GM12878 (cell line): ENCODE data around the gene ADAMTSL5. TPM values are rescaled to one million over a fixed set of nuclear protein-coding genes. Genes with fewer than 3 reads are reported as not detected.

ENCODE experiments used
- BCL11A ChIP-seq: IDR thresholded peaks from 2 replicates; pipeline ENCODE4 v1.6.1; 2011; ENCODE audit warnings: low read depth, low read length
- CHD1 ChIP-seq: IDR thresholded peaks from 2 replicates; pipeline ENCODE4 v1.6.1; 2012; ENCODE audit warnings: low read depth, low read length, improper control_type of control experiment
- DPF2 ChIP-seq: fragments of 450-650 bp; IDR thresholded peaks from 2 replicates; pipeline ENCODE4 v1.6.1; 2017; ENCODE audit warnings: mild to moderate bottlenecking
- MEF2A ChIP-seq: IDR thresholded peaks from 2 replicates; pipeline ENCODE4 v1.6.1; 2011; ENCODE audit warnings: low read depth, mild to moderate bottlenecking, low read length, moderate library complexity; ENCODE audit not compliant: insufficient read depth
- NRF1 ChIP-seq: conservative IDR thresholded peaks from 2 replicates; pipeline ENCODE4 v1.6.1; 2011; ENCODE audit warnings: mild to moderate bottlenecking, low read depth, low read length, improper control_type of control experiment
- PAX5 ChIP-seq: IDR thresholded peaks from 2 replicates; pipeline ENCODE4 v1.6.1; 2011; ENCODE audit warnings: low read depth, low read length, borderline replicate concordance
- PKNOX1 ChIP-seq: fragments of 450-650 bp; IDR thresholded peaks from 2 replicates; pipeline ENCODE4 v1.6.1; 2016; ENCODE audit warnings: mild to moderate bottlenecking
- PML ChIP-seq: IDR thresholded peaks from 2 replicates; pipeline ENCODE4 v1.6.1; 2012; ENCODE audit warnings: low read length, inconsistent platforms
- SMAD1 ChIP-seq: fragments of 450-650 bp; IDR thresholded peaks from 2 replicates; pipeline ENCODE4 v1.6.1; 2018; ENCODE audit warnings: mild to moderate bottlenecking, low read depth; ENCODE audit not compliant: partially characterized antibody
- polyA plus RNA-seq, 11 experiments: library from polyadenylated mRNA; depleted of rRNA in 4 of 11; unstranded in 6 of 11; stranded (reverse) in 5 of 11; fragments of >200 nt; fragmentation: Nextera tagmentation in 4 of 11; fragmentation: Illumina TruSeq in 1 of 11; extraction: Ambion mirVana in 4 of 11; extraction: Trizol in 1 of 11; gene quantifications; 1 replicate in 1 of 11; 2 replicates in 10 of 11; pipeline versions ENCODE4 v1.2.1 to v1.2.3, GENCODE V29; 2011 to 2016; ENCODE audit warnings: inconsistent platforms in 2 of 11, missing spikeins in 2 of 11, low read depth in 1 of 11
- total RNA-seq, 4 experiments: library from RNA; depleted of rRNA in 3 of 4; stranded (reverse); fragments of >200 nt in 3 of 4; fragmentation: Illumina TruSeq in 1 of 4; extraction: Trizol in 1 of 4; gene quantifications; 2 replicates each; pipeline versions ENCODE4 v1.2.1 to v1.2.3, GENCODE V29; 2013 to 2021
- TF ChIP-seq, protein P1 (sequence below): IDR thresholded peaks from 2 replicates; pipeline ENCODE4 v1.6.1; 2011; ENCODE audit warnings: borderline replicate concordance, low read depth, mild to moderate bottlenecking, moderate library complexity, low read length; ENCODE audit not compliant: insufficient read depth, poor library complexity, severe bottlenecking

Gene ADAMTSL5
- total and polyA plus RNA-seq, 10 of the 15 experiments (the other 5 are each of a cell fraction or from before 2014, with no cell fraction given), result 0.04 to 0.83 (median 0.32) TPM; not detected in 4

DNA sequence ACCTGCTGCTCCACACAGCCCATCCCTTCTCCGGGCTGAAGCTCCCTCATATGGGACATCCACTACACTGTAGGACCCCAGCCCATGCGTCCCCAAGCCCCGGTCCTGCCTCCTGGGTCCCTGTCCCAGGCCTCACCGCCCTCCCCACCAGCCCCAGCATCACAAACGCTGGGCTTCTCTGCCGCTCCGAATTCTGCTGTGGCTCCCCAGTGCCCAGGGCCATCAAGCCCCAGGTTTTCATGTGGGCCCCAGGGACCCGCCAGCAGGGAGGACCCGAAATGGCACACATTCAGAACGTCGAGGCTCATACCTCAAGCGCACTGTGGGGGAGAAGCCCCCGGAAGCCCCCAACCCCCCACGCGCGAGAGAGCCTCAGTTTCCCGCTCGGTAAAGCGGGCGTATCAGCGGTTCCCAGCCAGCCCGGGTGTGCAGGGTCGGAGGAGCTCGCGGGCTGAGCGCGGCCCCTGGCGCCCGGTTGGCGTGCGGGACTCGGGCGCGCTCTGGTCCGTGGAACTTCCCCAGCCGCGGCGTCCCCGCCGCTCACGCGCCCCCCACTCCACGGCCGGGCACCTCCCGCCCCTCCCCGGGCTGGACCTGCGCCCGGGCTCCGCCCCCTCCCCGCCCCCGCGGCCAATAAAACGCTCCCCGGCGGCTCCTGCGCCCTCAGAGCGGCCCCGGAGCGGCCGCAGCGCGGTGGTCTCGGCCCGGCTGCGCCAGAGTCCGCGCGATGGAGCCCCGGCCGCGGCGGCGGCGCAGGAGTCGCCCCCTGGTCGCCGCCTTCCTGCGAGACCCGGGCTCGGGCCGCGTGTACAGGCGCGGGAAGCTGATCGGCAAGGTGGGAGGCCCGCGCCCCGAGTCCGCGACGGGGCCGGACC lies 10.8 kb upstream of the ADAMTSL5 start, which contains the start of gene PLK5 (continued):
- TF ChIP-seq MEF2A, result no peak
- TF ChIP-seq, protein P1, sequence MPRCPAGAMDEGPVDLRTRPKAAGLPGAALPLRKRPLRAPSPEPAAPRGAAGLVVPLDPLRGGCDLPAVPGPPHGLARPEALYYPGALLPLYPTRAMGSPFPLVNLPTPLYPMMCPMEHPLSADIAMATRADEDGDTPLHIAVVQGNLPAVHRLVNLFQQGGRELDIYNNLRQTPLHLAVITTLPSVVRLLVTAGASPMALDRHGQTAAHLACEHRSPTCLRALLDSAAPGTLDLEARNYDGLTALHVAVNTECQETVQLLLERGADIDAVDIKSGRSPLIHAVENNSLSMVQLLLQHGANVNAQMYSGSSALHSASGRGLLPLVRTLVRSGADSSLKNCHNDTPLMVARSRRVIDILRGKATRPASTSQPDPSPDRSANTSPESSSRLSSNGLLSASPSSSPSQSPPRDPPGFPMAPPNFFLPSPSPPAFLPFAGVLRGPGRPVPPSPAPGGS, result no peak
- no peak for TF ChIP-seq PAX5
- no peak for TF ChIP-seq DPF2
- TF ChIP-seq NRF1, result no peak
- TF ChIP-seq SMAD1, result no peak
- TF ChIP-seq PKNOX1, result no peak
- no peak for TF ChIP-seq BCL11A
- TF ChIP-seq PML, result no peak
- TF ChIP-seq CHD1, result no peak
- TF ChIP-seq, all 136 proteins: peak for 0
